B cell (primary cell): ENCODE results near the gene PHACTR2. TPM values are rescaled to one million over a fixed set of nuclear protein-coding genes. Genes with fewer than 3 reads are reported as not detected.
"Not testable (repeated sequence)": the region's sequence is repeated elsewhere in the genome, so short reads cannot be mapped to it uniquely, and the experiment has no call there.

Experiments
- ATAC-seq: fragments of 200-7000 bp; cut with Tn5 transposase; one replicate; pipeline ENCODE4 v1.10.0; 2021; ENCODE audit warnings: low read depth, mild to moderate bottlenecking, moderate number of reproducible peaks, moderate library complexity
- CTCF ChIA-PET: fragments of 350-600 bp; sonication (Branson Sonifier 250); formaldehyde crosslinking; loops from one replicate; lab custom pipeline; 2021; ENCODE audit warnings: antibody characterized with exemption, inconsistent platforms; lab: Charles Lee
- POLR2A ChIA-PET: fragments of 350-600 bp; sonication (Branson Sonifier 250); formaldehyde crosslinking; loops from one replicate; lab custom pipeline; 2021; ENCODE audit warnings: antibody characterized with exemption; lab: Charles Lee
- DNase-seq: peaks from one replicate; pipeline ENCODE4 v3.0.0; 2013
- H2AFZ ChIP-seq: 2 replicates; pipeline ENCODE4 v1.6.1; 2012; ENCODE audit warnings: mild to moderate bottlenecking, low read depth, low read length; ENCODE audit not compliant: insufficient read depth, poor library complexity, severe bottlenecking
- H3K27ac ChIP-seq, 2 donors: 1 replicate in 1 of 2; 2 replicates in 1 of 2; pipeline ENCODE4 v1.5.1; 2012 to 2013; ENCODE audit warnings: low read length in 2 of 2, mild to moderate bottlenecking in 2 of 2, moderate library complexity in 1 of 2
- H3K27me3 ChIP-seq, 4 experiments: fragments of 200-600 bp in 1 of 4; sonication (generic) in 1 of 4; replicated peaks in 1 of 4; 1 replicate in 2 of 4; 2 replicates in 2 of 4; pipeline versions ENCODE4 v1.6.1 to v1.7.0; 2013 to 2016; ENCODE audit warnings: low read length in 3 of 4, mild to moderate bottlenecking in 2 of 4, mixed read lengths in 1 of 4, moderate library complexity in 1 of 4; ENCODE audit not compliant: insufficient read depth in 4 of 4, control insufficient read depth in 3 of 4; ENCODE audit errors: control extremely low read depth in 1 of 4
- H3K36me3 ChIP-seq, 2 experiments: replicated peaks in 1 of 2; 1 replicate in 1 of 2; 2 replicates in 1 of 2; pipeline versions ENCODE4 v1.6.1 to v1.7.1; 2013; ENCODE audit warnings: low read length in 1 of 2; ENCODE audit not compliant: insufficient read depth in 2 of 2, control insufficient read depth in 1 of 2; ENCODE audit errors: control extremely low read depth in 1 of 2, extremely low read depth in 1 of 2
- H3K4me1 ChIP-seq, 2 donors: fragments of 200-600 bp in 1 of 2; sonication (generic) in 1 of 2; 1 replicate in 1 of 2; 2 replicates in 1 of 2; pipeline versions ENCODE4 v1.5.1 to v1.6.1; 2013 to 2017; ENCODE audit warnings: low read length in 2 of 2; ENCODE audit not compliant: control insufficient read depth in 2 of 2, insufficient read depth in 2 of 2
- H3K4me2 ChIP-seq: replicated peaks from 2 replicates; pipeline ENCODE3; 2012; ENCODE audit warnings: mild to moderate bottlenecking, low read depth, low read length; ENCODE audit not compliant: poor library complexity, severe bottlenecking
- H3K4me3 ChIP-seq, 5 experiments: fragments of 200-600 bp in 1 of 5; sonication (generic) in 1 of 5; 1 replicate in 3 of 5; 2 replicates in 2 of 5; pipeline versions ENCODE4 v1.5.1 to v1.7.0; 2011 to 2016; ENCODE audit warnings: low read length in 4 of 5, mild to moderate bottlenecking in 4 of 5, low read depth in 2 of 5, control low read depth in 1 of 5, moderate library complexity in 1 of 5; ENCODE audit not compliant: insufficient read depth in 1 of 5; ENCODE audit errors: control extremely low read depth in 1 of 5, extremely low read depth in 1 of 5
- H3K79me2 ChIP-seq: fragments of 200-600 bp; sonication (generic); one replicate; pipeline ENCODE4 v1.6.0; 2016; ENCODE audit warnings: low read length; ENCODE audit not compliant: control insufficient read depth, insufficient read depth
- H3K9ac ChIP-seq: fragments of 200-600 bp; sonication (generic); 2 replicates; pipeline ENCODE4 v1.6.1; 2017; ENCODE audit warnings: mild to moderate bottlenecking, low read length, moderate library complexity
- H3K9me3 ChIP-seq, 3 donors: one replicate each; pipeline versions ENCODE4 v1.6.1 to v1.7.1; 2013; ENCODE audit warnings: low read length in 2 of 3; ENCODE audit not compliant: control insufficient read depth in 2 of 3, insufficient read depth in 1 of 3; ENCODE audit errors: control extremely low read depth in 1 of 3
- H4K20me1 ChIP-seq: 2 replicates; pipeline ENCODE4 v1.6.0; 2012; ENCODE audit warnings: mild to moderate bottlenecking, low read length; ENCODE audit not compliant: insufficient read depth, control insufficient read depth, poor library complexity, severe bottlenecking
- H3K27ac Mint-ChIP-seq: one replicate; pipeline ENCODE4 v1.8.0; 2021; ENCODE audit warnings: mixed read lengths
- H3K27me3 Mint-ChIP-seq: one replicate; pipeline ENCODE4 v1.8.0; 2021; ENCODE audit warnings: mixed read lengths
- H3K4me1 Mint-ChIP-seq: one replicate; pipeline ENCODE4 v1.8.0; 2021; ENCODE audit warnings: mixed read lengths
- H3K4me3 Mint-ChIP-seq: one replicate; pipeline ENCODE4 v1.8.0; 2021; ENCODE audit warnings: mixed read lengths
- H3K9me3 Mint-ChIP-seq: one replicate; pipeline ENCODE4 v1.8.0; 2022; ENCODE audit warnings: mixed read lengths; ENCODE audit not compliant: insufficient read depth
- EZH2 ChIP-seq: IDR thresholded peaks from 2 replicates; pipeline ENCODE4 v1.6.1; 2012; ENCODE audit warnings: borderline replicate concordance, low read depth, mild to moderate bottlenecking, moderate library complexity, low read length; ENCODE audit not compliant: insufficient read depth, poor library complexity, severe bottlenecking
- WGBS: methylation state at CpG from one replicate; pipeline ENCODE4 v1.1.5; 2013; ENCODE audit warnings: missing lambda C conversion rate; ENCODE audit not compliant: insufficient coverage; 5-methylcytosine and 5-hydroxymethylcytosine counted together
- intact Hi-C: fragments of 100-400 bp; cut with micrococcal nuclease; formaldehyde crosslinking; loops from one replicate; pipeline ENCODE4 v1.10.0; 2022
- polyA plus RNA-seq: library from polyadenylated mRNA; depleted of rRNA; stranded (reverse); fragments of >200 nt; gene quantifications from 2 replicates; pipeline ENCODE4 v1.2.3, GENCODE V29; 2012
- total RNA-seq, 2 donors: library from RNA; stranded (reverse); fragments of 120-200 nt in 1 of 2; gene quantifications; 1 replicate in 1 of 2; 2 replicates in 1 of 2; pipeline versions ENCODE4 v1.2.3 to v1.2.4, GENCODE V29; 2013 to 2022
- TF ChIP-seq, protein P1 (sequence below): fragments of 200-600 bp; IDR thresholded peaks from one replicate; pipeline ENCODE4 v1.8.0; 2022; ENCODE audit warnings: antibody characterized with exemption, mild to moderate bottlenecking

PHACTR2 gene
- total and polyA plus RNA-seq, 2 donors (not counting 1 experiment from before 2014, with no cell fraction given) = 1.1 to 10.6 TPM

DNA sequence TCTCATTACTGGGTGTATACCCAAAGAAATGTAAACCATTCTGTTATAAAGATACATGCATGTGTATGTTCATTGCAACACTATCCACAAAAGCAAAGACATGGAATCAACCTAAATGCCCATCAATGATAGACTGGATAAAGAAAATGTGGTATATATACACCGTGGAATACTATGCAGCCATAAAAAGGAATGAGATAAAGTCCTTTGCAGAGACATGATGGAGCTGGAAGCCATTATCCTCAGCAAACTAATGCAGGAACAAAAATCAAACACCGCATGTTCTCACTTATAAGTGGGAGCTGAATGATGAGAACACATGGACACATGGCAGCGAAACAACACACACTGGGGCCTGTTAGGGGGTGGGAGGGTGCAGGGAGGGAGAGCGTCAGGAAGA, 26.4 kb upstream of the PHACTR2 start:
- POLR2A ChIA-PET, H3K4me1 ChIP-seq, intact Hi-C loops, H3K4me2 ChIP-seq, H3K9me3 ChIP-seq, ATAC-seq, H3K36me3 ChIP-seq, H3K4me3 ChIP-seq, DNase-seq, H3K27me3 Mint-ChIP-seq, H3K4me1 Mint-ChIP-seq, H4K20me1 ChIP-seq, H3K4me3 Mint-ChIP-seq, H3K27ac Mint-ChIP-seq, H3K27me3 ChIP-seq, CTCF ChIA-PET, H3K27ac ChIP-seq, H3K9me3 Mint-ChIP-seq, H2AFZ ChIP-seq, H3K79me2 ChIP-seq, H3K9ac ChIP-seq: not testable (repeated sequence)
- WGBS = no CpG with 5 or more reads among the region's 4 CpGs

DNA sequence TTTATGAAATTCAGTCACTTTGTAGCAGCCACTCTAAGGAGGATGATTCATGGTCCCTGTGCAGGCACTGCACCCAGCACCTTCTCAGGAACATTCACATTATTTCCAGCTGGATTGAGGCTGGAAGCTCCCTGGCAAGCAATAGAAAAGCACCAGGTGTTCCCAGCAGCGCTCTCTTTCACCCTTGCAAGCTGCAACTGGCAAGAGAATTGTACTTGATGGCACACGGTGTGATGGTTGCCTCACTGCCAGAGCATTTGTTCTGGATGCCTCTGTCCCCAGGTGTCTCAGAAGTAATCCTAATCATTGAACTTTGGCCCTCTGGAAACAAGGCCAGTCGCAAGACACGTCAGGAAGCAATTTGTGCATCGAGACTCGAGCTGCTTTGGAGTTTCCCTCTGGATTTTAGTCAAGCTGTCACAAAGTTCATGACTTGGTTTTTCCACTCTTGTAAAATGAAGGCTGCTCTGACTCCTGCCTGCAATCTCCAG, 24.9 kb upstream of the PHACTR2 start:
- no peaks in the 10 kb centered on the region for H4K20me1 ChIP-seq
- peaks cover 0 to 5% (median 3%) of the 10 kb centered on the region in 3 donors for H3K9me3 ChIP-seq
- no peaks in the 10 kb centered on the region for H3K27me3 ChIP-seq
- Mint-ChIP-seq H3K4me3 (no peak overlapping the region), H3K27ac (no peak overlapping the region), H3K9me3 (peaks cover 8% of the 10 kb centered on the region), H3K4me1 (no peaks in the 10 kb centered on the region), H3K27me3 (no peaks in the 10 kb centered on the region)
- CTCF ChIA-PET = no interaction called here
- no peaks in the 10 kb centered on the region for H3K4me1 ChIP-seq
- no peak overlapping the region for H3K4me3 ChIP-seq
- no peak for DNase-seq
- TF ChIP-seq EZH2 = no peak
- TF ChIP-seq, protein P1, sequence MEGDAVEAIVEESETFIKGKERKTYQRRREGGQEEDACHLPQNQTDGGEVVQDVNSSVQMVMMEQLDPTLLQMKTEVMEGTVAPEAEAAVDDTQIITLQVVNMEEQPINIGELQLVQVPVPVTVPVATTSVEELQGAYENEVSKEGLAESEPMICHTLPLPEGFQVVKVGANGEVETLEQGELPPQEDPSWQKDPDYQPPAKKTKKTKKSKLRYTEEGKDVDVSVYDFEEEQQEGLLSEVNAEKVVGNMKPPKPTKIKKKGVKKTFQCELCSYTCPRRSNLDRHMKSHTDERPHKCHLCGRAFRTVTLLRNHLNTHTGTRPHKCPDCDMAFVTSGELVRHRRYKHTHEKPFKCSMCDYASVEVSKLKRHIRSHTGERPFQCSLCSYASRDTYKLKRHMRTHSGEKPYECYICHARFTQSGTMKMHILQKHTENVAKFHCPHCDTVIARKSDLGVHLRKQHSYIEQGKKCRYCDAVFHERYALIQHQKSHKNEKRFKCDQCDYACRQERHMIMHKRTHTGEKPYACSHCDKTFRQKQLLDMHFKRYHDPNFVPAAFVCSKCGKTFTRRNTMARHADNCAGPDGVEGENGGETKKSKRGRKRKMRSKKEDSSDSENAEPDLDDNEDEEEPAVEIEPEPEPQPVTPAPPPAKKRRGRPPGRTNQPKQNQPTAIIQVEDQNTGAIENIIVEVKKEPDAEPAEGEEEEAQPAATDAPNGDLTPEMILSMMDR = no peak
- no peak overlapping the region for H3K9ac ChIP-seq
- POLR2A ChIA-PET = no interaction called here
- intact Hi-C loops = no loop called here
- no peak overlapping the region for H2AFZ ChIP-seq
- H3K27ac ChIP-seq = no peak overlapping the region
- no peak overlapping the region for H3K4me2 ChIP-seq
- no peaks in the 10 kb centered on the region for H3K36me3 ChIP-seq
- no peak for ATAC-seq
- 93% methylated on average over 6 of the region's 6 CpGs for WGBS
- no peaks in the 10 kb centered on the region for H3K79me2 ChIP-seq
